COLO829 (cell line): Measurements from ENCODE around the gene TASOR2.

Experiments
- DNase-seq: peaks from one replicate; pipeline ENCODE4 v3.0.0; 2012; ENCODE audit warnings: low spot score

The TASOR2 gene

GRCh38 chr10:5684971-5685763 is 529 bp downstream of the TASOR2 start:
- peak; percentile 18 for DNase-seq

GRCh38 chr10:5685764-5686240 is 1.2 kb downstream of the TASOR2 start:
- DNase-seq: no peak

- no peak for DNase-seq
Measured at GRCh38 chr10:5688587-5688986, 3.9 kb downstream of the TASOR2 start.

- DNase-seq: no peak
Measured at GRCh38 chr10:5691786-5692185, 7.1 kb downstream of the TASOR2 start.

GRCh38 chr10:5692461-5693358 is 8.1 kb downstream of the TASOR2 start:
- DNase-seq: no peak

- no peak for DNase-seq
Measured at GRCh38 chr10:5694573-5694972, 9.9 kb downstream of the TASOR2 start.

GRCh38 chr10:5697342-5697741 is 12.7 kb downstream of the TASOR2 start:
- DNase-seq: no peak

- no peak for DNase-seq
Measured at GRCh38 chr10:5698062-5698461, 13.4 kb downstream of the TASOR2 start.

- no peak for DNase-seq
Measured at GRCh38 chr10:5708356-5708755, 23.7 kb downstream of the TASOR2 start.

- DNase-seq: no peak
Measured at GRCh38 chr10:5709865-5710264, 25.2 kb downstream of the TASOR2 start.

- DNase-seq: no peak
Measured at GRCh38 chr10:5710859-5711258, 26.2 kb downstream of the TASOR2 start.

GRCh38 chr10:5711642-5712041 is 27.0 kb downstream of the TASOR2 start:
- DNase-seq: peak; percentile 33

GRCh38 chr10:5719546-5719945 is 34.9 kb downstream of the TASOR2 start:
- no peak for DNase-seq

- no peak for DNase-seq
Measured at GRCh38 chr10:5720182-5720581, 35.5 kb downstream of the TASOR2 start.

- peak; percentile 36 for DNase-seq
Measured at GRCh38 chr10:5723692-5724091, 39.1 kb downstream of the TASOR2 start.

GRCh38 chr10:5730766-5731165 is 46.1 kb downstream of the TASOR2 start:
- DNase-seq: no peak

GRCh38 chr10:5731559-5731958 is 46.9 kb downstream of the TASOR2 start:
- no peak for DNase-seq

GRCh38 chr10:5732141-5732540 is 47.5 kb downstream of the TASOR2 start:
- no peak for DNase-seq
